ENCODE measurements around the gene PTS. TPM values are rescaled to one million over a fixed set of nuclear protein-coding genes. Genes with fewer than 3 reads are reported as not detected.

The PTS gene
- total and polyA plus RNA-seq, 9 of the 15 experiments (the other 6 are each of a cell fraction or from before 2014, with no cell fraction given) = 27.1 to 72.7 (median 41.1) TPM

DNA sequence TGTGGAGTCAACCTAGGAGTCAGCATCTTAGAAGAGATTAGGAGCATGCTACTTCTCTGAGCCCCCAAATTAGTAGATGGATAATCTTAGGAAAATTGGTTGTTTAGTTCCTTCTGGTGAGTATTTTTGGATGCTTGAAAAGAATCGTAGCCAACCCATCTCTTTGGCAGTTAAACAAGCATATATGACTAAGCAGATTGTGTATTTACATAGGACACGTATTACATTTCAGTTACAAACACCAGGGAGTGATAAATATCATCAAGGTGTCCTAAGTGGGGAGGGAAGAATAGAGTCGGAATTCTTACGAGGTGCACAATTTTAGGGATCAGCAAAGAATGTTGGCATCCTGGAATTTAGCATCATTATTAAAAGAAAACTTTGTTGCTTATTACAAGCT, 21.0 kb downstream of the PTS start (continued):
- TF ChIP-seq, protein P1, sequence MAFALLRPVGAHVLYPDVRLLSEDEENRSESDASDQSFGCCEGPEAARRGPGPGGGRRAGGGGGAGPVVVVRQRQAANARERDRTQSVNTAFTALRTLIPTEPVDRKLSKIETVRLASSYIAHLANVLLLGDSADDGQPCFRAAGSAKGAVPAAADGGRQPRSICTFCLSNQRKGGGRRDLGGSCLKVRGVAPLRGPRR (CRISPR knock-in tag; IDR thresholded peaks at IDR 0.05) = no peak
- TF ChIP-seq PHB (CRISPR knock-in tag; IDR thresholded peaks at IDR 0.05) = no peak
- no peak for TF ChIP-seq LCOR (CRISPR knock-in tag; IDR thresholded peaks at IDR 0.05)
- TF ChIP-seq DPF2 (IDR thresholded peaks at IDR 0.05) = peak; percentile 32; the same call in 1 of the 2 replicates
- TF ChIP-seq CTBP1 (IDR thresholded peaks at IDR 0.05; ENCODE audit: borderline replicate concordance) = peak; percentile 71; the same call in 1 of the 2 replicates
- no peak for TF ChIP-seq POLR2A (conservative IDR thresholded peaks at IDR 0.05)
- peak; percentile 63 for TF ChIP-seq SOX6 (IDR thresholded peaks at IDR 0.05)
- TF ChIP-seq KAT8 (IDR thresholded peaks at IDR 0.05; ENCODE audit: low read depth) = no peak
- TF ChIP-seq ZFP1 (CRISPR knock-in tag; IDR thresholded peaks at IDR 0.05) = no peak
- TF ChIP-seq, protein P2, sequence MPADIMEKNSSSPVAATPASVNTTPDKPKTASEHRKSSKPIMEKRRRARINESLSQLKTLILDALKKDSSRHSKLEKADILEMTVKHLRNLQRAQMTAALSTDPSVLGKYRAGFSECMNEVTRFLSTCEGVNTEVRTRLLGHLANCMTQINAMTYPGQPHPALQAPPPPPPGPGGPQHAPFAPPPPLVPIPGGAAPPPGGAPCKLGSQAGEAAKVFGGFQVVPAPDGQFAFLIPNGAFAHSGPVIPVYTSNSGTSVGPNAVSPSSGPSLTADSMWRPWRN (IDR thresholded peaks at IDR 0.05; ENCODE audit: low read depth) = no peak
- TF ChIP-seq ARID2 (IDR thresholded peaks at IDR 0.05) = no peak
- no peak for TF ChIP-seq ARHGAP35 (IDR thresholded peaks at IDR 0.05; ENCODE audit: partially characterized antibody)
- TF ChIP-seq, protein P3, sequence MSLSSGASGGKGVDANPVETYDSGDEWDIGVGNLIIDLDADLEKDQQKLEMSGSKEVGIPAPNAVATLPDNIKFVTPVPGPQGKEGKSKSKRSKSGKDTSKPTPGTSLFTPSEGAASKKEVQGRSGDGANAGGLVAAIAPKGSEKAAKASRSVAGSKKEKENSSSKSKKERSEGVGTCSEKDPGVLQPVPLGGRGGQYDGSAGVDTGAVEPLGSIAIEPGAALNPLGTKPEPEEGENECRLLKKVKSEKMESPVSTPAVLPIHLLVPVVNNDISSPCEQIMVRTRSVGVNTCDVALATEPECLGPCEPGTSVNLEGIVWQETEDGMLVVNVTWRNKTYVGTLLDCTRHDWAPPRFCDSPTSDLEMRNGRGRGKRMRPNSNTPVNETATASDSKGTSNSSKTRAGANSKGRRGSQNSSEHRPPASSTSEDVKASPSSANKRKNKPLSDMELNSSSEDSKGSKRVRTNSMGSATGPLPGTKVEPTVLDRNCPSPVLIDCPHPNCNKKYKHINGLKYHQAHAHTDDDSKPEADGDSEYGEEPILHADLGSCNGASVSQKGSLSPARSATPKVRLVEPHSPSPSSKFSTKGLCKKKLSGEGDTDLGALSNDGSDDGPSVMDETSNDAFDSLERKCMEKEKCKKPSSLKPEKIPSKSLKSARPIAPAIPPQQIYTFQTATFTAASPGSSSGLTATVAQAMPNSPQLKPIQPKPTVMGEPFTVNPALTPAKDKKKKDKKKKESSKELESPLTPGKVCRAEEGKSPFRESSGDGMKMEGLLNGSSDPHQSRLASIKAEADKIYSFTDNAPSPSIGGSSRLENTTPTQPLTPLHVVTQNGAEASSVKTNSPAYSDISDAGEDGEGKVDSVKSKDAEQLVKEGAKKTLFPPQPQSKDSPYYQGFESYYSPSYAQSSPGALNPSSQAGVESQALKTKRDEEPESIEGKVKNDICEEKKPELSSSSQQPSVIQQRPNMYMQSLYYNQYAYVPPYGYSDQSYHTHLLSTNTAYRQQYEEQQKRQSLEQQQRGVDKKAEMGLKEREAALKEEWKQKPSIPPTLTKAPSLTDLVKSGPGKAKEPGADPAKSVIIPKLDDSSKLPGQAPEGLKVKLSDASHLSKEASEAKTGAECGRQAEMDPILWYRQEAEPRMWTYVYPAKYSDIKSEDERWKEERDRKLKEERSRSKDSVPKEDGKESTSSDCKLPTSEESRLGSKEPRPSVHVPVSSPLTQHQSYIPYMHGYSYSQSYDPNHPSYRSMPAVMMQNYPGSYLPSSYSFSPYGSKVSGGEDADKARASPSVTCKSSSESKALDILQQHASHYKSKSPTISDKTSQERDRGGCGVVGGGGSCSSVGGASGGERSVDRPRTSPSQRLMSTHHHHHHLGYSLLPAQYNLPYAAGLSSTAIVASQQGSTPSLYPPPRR (CRISPR knock-in tag; IDR thresholded peaks at IDR 0.05; ENCODE audit: borderline replicate concordance) = no peak
- peak; percentile 83 for TF ChIP-seq C11orf30 (IDR thresholded peaks at IDR 0.05; ENCODE audit: low read depth)
- no peak for TF ChIP-seq ESRRB (CRISPR knock-in tag; IDR thresholded peaks at IDR 0.05; ENCODE audit: borderline replicate concordance)
- no peak for TF ChIP-seq GTF2F1 (IDR thresholded peaks at IDR 0.05; ENCODE audit: low read depth, low read length)
- no peak for TF ChIP-seq ZNF197 (CRISPR knock-in tag; IDR thresholded peaks at IDR 0.05; ENCODE audit: low read depth)
- TF ChIP-seq ZNF445 (CRISPR knock-in tag; IDR thresholded peaks at IDR 0.05; ENCODE audit: low read depth) = no peak
- TF ChIP-seq, protein P4, sequence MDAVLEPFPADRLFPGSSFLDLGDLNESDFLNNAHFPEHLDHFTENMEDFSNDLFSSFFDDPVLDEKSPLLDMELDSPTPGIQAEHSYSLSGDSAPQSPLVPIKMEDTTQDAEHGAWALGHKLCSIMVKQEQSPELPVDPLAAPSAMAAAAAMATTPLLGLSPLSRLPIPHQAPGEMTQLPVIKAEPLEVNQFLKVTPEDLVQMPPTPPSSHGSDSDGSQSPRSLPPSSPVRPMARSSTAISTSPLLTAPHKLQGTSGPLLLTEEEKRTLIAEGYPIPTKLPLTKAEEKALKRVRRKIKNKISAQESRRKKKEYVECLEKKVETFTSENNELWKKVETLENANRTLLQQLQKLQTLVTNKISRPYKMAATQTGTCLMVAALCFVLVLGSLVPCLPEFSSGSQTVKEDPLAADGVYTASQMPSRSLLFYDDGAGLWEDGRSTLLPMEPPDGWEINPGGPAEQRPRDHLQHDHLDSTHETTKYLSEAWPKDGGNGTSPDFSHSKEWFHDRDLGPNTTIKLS (IDR thresholded peaks at IDR 0.05; ENCODE audit: borderline replicate concordance, low read depth) = 0 out of 2 replicates have a peak, but pooled peaks have one; percentile 35
- no peak for TF ChIP-seq BHLHE40 (IDR thresholded peaks at IDR 0.05; ENCODE audit: low read length)
- peak; percentile 84 for TF ChIP-seq NFE2 (IDR thresholded peaks at IDR 0.05; ENCODE audit: low read depth)
- TF ChIP-seq, protein P5, sequence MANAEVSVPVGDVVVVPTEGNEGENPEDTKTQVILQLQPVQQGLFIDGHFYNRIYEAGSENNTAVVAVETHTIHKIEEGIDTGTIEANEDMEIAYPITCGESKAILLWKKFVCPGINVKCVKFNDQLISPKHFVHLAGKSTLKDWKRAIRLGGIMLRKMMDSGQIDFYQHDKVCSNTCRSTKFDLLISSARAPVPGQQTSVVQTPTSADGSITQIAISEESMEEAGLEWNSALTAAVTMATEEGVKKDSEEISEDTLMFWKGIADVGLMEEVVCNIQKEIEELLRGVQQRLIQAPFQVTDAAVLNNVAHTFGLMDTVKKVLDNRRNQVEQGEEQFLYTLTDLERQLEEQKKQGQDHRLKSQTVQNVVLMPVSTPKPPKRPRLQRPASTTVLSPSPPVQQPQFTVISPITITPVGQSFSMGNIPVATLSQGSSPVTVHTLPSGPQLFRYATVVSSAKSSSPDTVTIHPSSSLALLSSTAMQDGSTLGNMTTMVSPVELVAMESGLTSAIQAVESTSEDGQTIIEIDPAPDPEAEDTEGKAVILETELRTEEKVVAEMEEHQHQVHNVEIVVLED (CRISPR knock-in tag; IDR thresholded peaks at IDR 0.05) = no peak

All from K562 (cell line).